Endothelial cell of umbilical vein (primary cell): ENCODE measurements around the gene PLOD1. TPM values are rescaled to one million over a fixed set of nuclear protein-coding genes. Genes with fewer than 3 reads are reported as not detected.
A peak's percentile ranks its signal among the peaks of the same experiment; 100 is the strongest.

Experiments used
- BruUV-seq: library from RNA; stranded (reverse); fragments of 400-500 nt; replicated peaks from 2 replicates; lab custom pipeline; 2021; lab: Mats Ljungman, UMichigan
- CTCF ChIA-PET: fragments of 300-600, 350-600 bp; sonication (Branson Sonifier 250); formaldehyde crosslinking; loops from one replicate; lab custom pipeline; 2021; ENCODE audit warnings: antibody characterized with exemption, inconsistent platforms; lab: Charles Lee
- POLR2A ChIA-PET: fragments of 300-600, 350-600 bp; sonication (Branson Sonifier 250); formaldehyde crosslinking; loops from one replicate; lab custom pipeline; 2021; ENCODE audit warnings: antibody characterized with exemption, inconsistent platforms; lab: Charles Lee
- DNase-seq: peaks from one replicate; pipeline ENCODE4 v3.0.0-alpha.2; 2011; ENCODE audit warnings: low read depth, low spot score
- FAIRE-seq: peaks from 2 replicates; lab custom pipeline; 2011; peaks lifted over from hg19 to GRCh38; lab: Jason Lieb, UNC
- H2AFZ ChIP-seq: 2 replicates; pipeline ENCODE4 v1.6.0; 2012; ENCODE audit warnings: low read depth, low read length, control low read depth, inconsistent platforms
- H3K27ac ChIP-seq: 2 replicates; pipeline ENCODE4 v1.5.1; 2011; ENCODE audit warnings: low read depth, mild to moderate bottlenecking, control low read depth, low read length, moderate library complexity; ENCODE audit not compliant: insufficient read depth
- H3K27me3 ChIP-seq, 2 experiments: 2 replicates each; pipeline versions ENCODE4 v1.6.0 to v1.6.1; 2011; ENCODE audit warnings: low read length in 2 of 2, mixed read lengths in 1 of 2; ENCODE audit not compliant: control insufficient read depth in 2 of 2, insufficient read depth in 2 of 2
- H3K36me3 ChIP-seq, 2 experiments: 2 replicates in 1 of 2; 3 replicates in 1 of 2; pipeline ENCODE4 v1.5.1; 2011; ENCODE audit warnings: low read length in 2 of 2, mild to moderate bottlenecking in 1 of 2, moderate library complexity in 1 of 2; ENCODE audit not compliant: control insufficient read depth in 2 of 2, insufficient read depth in 2 of 2; ENCODE audit errors: extremely low read depth in 1 of 2
- H3K4me1 ChIP-seq: 3 replicates; pipeline ENCODE4 v1.5.1; 2011; ENCODE audit warnings: mild to moderate bottlenecking, low read length; ENCODE audit not compliant: control insufficient read depth, insufficient read depth; ENCODE audit errors: extremely low read depth
- H3K4me2 ChIP-seq: 2 replicates; pipeline ENCODE4 v1.6.1; 2011; ENCODE audit warnings: low read length, control low read depth, mixed read lengths; ENCODE audit not compliant: insufficient read depth
- H3K4me3 ChIP-seq, 3 experiments: fragments of 200-600 bp in 1 of 3; sonication (generic), shearing (Covaris generic) in 1 of 3; replicated peaks in 1 of 3; 2 replicates each; pipeline ENCODE4 v1.5.1; 2011 to 2016; ENCODE audit warnings: control low read depth in 3 of 3, low read length in 3 of 3, mild to moderate bottlenecking in 2 of 3, inconsistent platforms in 1 of 3, low read depth in 1 of 3, moderate library complexity in 1 of 3; ENCODE audit not compliant: insufficient read depth in 1 of 3
- H3K79me2 ChIP-seq: 2 replicates; pipeline ENCODE4 v1.6.0; 2012; ENCODE audit warnings: low read length, inconsistent platforms; ENCODE audit not compliant: control insufficient read depth, insufficient read depth
- H3K9ac ChIP-seq: replicated peaks from 2 replicates; pipeline ENCODE3; 2011; ENCODE audit warnings: low read length, control low read depth; ENCODE audit not compliant: insufficient read depth; ENCODE audit errors: extremely low read depth
- H3K9me1 ChIP-seq: replicated peaks from 3 replicates; pipeline ENCODE4 v1.6.0; 2011; ENCODE audit warnings: mild to moderate bottlenecking, low read length; ENCODE audit not compliant: control insufficient read depth, insufficient read depth; ENCODE audit errors: extremely low read depth
- H3K9me3 ChIP-seq: replicated peaks from 2 replicates; pipeline ENCODE4 v1.5.1; 2012; ENCODE audit warnings: low read length, inconsistent platforms; ENCODE audit not compliant: control insufficient read depth, insufficient read depth
- H4K20me1 ChIP-seq: replicated peaks from 2 replicates; pipeline ENCODE3; 2011; ENCODE audit warnings: mild to moderate bottlenecking, low read length; ENCODE audit not compliant: control insufficient read depth, insufficient read depth; ENCODE audit errors: extremely low read depth
- CTCF ChIP-seq, 2 donors: IDR thresholded peaks; 1 replicate in 1 of 2; 2 replicates in 1 of 2; pipeline ENCODE4 v1.5.1; 2011; ENCODE audit warnings: low read length in 2 of 2, mild to moderate bottlenecking in 2 of 2, moderate library complexity in 2 of 2, control low read depth in 1 of 2, inconsistent platforms in 1 of 2, low read depth in 1 of 2; ENCODE audit not compliant: insufficient read depth in 1 of 2; ENCODE audit errors: extremely low read depth in 1 of 2
- EZH2 ChIP-seq: IDR thresholded peaks from 2 replicates; pipeline ENCODE4 v1.6.1; 2012; ENCODE audit warnings: borderline replicate concordance, low read depth, mild to moderate bottlenecking, moderate library complexity, low read length, inconsistent platforms; ENCODE audit not compliant: severe bottlenecking
- FOS ChIP-seq: IDR thresholded peaks from 2 replicates; pipeline ENCODE4 v1.6.1; 2011; ENCODE audit warnings: mild to moderate bottlenecking, low read length, moderate library complexity, borderline replicate concordance; ENCODE audit not compliant: insufficient read depth
- GATA2 ChIP-seq: IDR thresholded peaks from 2 replicates; pipeline ENCODE4 v1.7.0; 2011; ENCODE audit warnings: low read depth, mild to moderate bottlenecking, moderate library complexity, mixed read lengths, low read length; ENCODE audit not compliant: insufficient read length, insufficient read depth
- JUN ChIP-seq: IDR thresholded peaks from 2 replicates; pipeline ENCODE4 v1.6.1; 2011; ENCODE audit warnings: borderline replicate concordance, low read depth; ENCODE audit not compliant: insufficient read length, insufficient read depth
- MAX ChIP-seq: IDR thresholded peaks from 2 replicates; pipeline ENCODE4 v1.6.1; 2011; ENCODE audit not compliant: insufficient read depth, insufficient read length
- MYC ChIP-seq: IDR thresholded peaks from one replicate; pipeline ENCODE4 v1.6.1; 2011; ENCODE audit warnings: mild to moderate bottlenecking, low read depth, low read length
- POLR2A ChIP-seq: IDR thresholded peaks from 2 replicates; pipeline ENCODE4 v1.6.1; 2012; ENCODE audit warnings: low read depth, mild to moderate bottlenecking, control low read depth, low read length
- POLR2AphosphoS5 ChIP-seq: IDR thresholded peaks from 2 replicates; pipeline ENCODE4 v1.6.1; 2012; ENCODE audit warnings: low read depth, mild to moderate bottlenecking, control low read depth, low read length, moderate library complexity; ENCODE audit not compliant: insufficient read depth
- dilution Hi-C: fragments of 300-500 bp; cut with MboI; formaldehyde crosslinking; loops from one replicate; pipeline ENCODE4 v1.15.0; 2019; ENCODE audit warnings: low sequenced_read_pairs; ENCODE audit not compliant: extremely low pct_ligation_motif_present
- intact Hi-C: fragments of 100-400 bp; cut with micrococcal nuclease; formaldehyde crosslinking; loops from one replicate; pipeline ENCODE4 v1.10.0; 2022
- polyA plus RNA-seq, 4 experiments: library from polyadenylated mRNA; depleted of rRNA in 3 of 4; stranded (reverse) in 3 of 4; unstranded in 1 of 4; fragments of >200 nt; gene quantifications; 2 replicates each; pipeline versions ENCODE4 v1.2.1 to v1.2.3, GENCODE V29; 2011 to 2012; ENCODE audit warnings: missing spikeins in 1 of 4
- total RNA-seq: library from RNA; stranded (reverse); gene quantifications from 2 replicates; pipeline ENCODE4 v1.2.3, GENCODE V29; 2021

PLOD1 gene
- total and polyA plus RNA-seq, 2 donors (not counting 3 experiments of a cell fraction or from before 2014, with no cell fraction given): 260 to 412 TPM

DNA sequence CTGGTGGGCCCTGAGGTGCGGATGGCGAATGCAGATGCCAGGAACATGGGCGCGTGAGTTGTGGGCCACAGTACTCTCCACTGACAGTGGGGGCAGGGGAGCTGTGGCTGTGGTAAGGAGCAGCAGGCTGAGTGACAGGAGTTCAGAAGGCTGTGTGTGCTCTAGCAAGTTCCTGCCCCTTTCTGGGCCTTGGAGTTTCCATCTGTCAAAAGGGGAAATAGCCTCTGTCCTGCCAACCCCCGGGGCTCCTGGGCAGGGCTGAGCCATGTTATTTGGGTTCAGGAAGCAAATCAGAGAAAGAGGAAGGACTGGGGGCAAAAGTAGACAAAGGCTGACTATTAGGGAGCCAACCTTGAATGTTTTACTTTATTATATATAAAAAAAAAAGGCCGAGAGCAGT lies 26.2 kb downstream of the PLOD1 start:
- Histone ChIP-seq H3K9me1 (no peaks in the 10 kb centered on the region), H2AFZ (no peak overlapping the region), H3K4me3 (no peak overlapping the region), H3K36me3 (peaks cover 9 to 43% of the 10 kb centered on the region in 2 experiments), H3K9me3 (no peaks in the 10 kb centered on the region), H3K4me2 (no peak overlapping the region), H3K9ac (no peak overlapping the region), H3K27me3 (no peaks in the 10 kb centered on the region), H3K27ac (no peak overlapping the region), H4K20me1 (no peaks in the 10 kb centered on the region), H3K79me2 (no peaks in the 10 kb centered on the region), H3K4me1 (no peaks in the 10 kb centered on the region)
- dilution Hi-C loops (no loop called here), intact Hi-C loops (no loop called here)
- ChIA-PET POLR2A (no interaction called here), CTCF (no interaction called here)
- no TSS peak for BruUV-seq
- FAIRE-seq: no peak
- TF ChIP-seq EZH2: no peak
- no peak for TF ChIP-seq CTCF (IDR thresholded peaks at IDR 0.05; ENCODE audit: extremely low read depth in 1 of 2, insufficient read depth in 1 of 2, low read depth in 1 of 2, low read length in 2 of 2)
- TF ChIP-seq GATA2: no peak
- TF ChIP-seq FOS: no peak
- TF ChIP-seq JUN: no peak
- no peak for TF ChIP-seq MYC
- no peak for TF ChIP-seq POLR2A
- TF ChIP-seq POLR2AphosphoS5: no peak
- no peak for TF ChIP-seq MAX
- peak; percentile 39 for DNase-seq
